GM18870 (cell line): ENCODE results near the gene HIRA.
A peak's percentile ranks its signal among the peaks of the same experiment; 100 is the strongest.
"Not testable (repeated sequence)": the region's sequence is repeated elsewhere in the genome, so short reads cannot be mapped to it uniquely, and the experiment has no call there.

ENCODE experiments used
- ATAC-seq: cut with Tn5 transposase; IDR thresholded peaks from one replicate; pipeline ENCODE4 v1.9.1; 2021; ENCODE audit warnings: moderate library complexity; ENCODE audit not compliant: unreplicated experiment

Gene HIRA

DNA sequence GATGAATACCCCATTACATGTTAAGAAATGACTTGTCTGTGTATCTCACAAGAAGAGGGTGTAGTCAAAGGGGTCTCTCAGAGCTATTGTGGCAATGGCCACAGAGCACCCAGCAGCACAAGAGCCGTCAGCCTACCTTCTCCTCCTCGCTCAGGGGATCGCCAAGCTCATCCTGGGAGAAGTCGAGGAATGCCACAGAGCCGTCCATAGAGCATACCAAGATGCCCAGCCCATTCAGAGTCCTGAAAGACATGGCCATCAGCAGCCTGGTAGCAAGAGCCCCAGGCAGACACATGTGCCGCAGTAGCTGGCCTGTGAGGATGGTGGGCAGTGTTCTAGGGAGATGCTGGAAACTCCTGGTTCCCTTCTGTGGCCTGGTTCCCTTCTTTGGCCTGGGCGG is 44.0 kb downstream of the HIRA start:
- no peak for ATAC-seq

DNA sequence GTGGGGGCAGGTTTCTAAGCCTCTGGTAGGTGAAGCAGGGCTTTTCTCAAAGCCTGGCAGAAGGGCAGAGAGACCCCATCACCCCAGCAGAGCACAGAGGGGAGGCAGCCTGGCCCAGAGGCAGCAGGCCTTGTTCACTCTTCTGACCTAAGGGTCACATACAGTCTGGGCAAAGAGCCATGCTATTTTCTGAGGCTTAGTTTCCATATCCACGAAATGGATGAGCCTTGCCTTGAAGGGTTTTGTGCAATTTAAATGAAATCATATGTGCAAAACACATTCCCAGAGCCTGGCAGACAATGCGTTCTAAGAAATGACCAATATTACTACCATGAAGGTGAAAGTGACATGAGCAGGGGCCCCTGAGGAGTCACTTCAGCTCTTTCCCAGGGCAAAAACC is 44.5 kb downstream of the HIRA start:
- no peak for ATAC-seq

DNA sequence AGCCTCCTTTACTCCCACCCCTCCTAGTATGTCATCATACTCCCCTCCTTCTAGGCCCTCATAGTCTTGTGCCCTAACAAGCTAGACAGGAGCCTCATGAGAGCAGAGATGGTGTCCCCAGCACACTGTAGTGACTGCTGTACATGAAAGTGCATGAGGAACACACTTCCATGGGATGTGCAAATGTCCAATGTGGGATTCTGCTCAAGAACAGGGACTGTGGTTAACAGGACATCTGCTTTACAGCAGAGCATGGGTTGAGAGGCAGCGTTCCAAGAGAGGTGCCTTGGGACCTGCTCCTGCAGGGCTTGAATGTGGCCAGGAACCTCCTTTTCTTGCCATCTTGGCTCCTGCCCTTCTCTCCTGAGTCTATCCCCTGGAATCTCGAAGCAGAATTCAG is 45.3 kb downstream of the HIRA start:
- no peak for ATAC-seq

DNA sequence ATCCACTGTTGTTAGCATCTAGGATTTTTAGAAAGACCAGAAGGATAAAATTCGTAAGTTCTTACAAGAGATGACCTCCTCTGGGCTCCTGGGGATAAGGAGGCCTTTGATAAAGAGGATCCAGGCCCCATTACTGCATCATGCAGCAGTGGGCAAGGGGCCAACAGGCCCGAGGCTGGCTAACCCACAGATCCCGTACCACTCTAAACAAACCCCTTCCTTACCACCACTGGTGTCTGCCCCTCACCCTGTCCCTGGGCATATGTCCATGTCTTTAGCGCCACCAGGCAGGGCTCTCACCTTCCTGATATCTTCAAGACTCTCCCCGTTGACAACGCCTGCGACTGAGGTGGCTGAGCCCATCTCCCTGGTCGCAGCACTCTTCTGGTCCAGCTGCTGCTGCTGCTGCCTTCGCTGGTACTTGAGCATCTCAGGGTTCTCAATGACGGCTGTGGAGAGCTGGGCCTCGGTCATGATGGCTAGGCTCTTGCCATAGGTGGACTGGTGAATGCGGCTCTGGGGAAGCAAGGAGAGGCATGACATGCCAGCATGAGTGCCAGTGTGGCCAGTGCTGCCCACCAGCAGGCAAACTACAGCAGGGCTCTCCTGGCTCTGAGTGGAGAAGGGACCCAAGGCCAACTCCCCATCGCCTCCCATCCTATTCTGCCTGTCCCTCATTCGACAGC is 46.2 kb downstream of the HIRA start:
- ATAC-seq, result no peak

DNA sequence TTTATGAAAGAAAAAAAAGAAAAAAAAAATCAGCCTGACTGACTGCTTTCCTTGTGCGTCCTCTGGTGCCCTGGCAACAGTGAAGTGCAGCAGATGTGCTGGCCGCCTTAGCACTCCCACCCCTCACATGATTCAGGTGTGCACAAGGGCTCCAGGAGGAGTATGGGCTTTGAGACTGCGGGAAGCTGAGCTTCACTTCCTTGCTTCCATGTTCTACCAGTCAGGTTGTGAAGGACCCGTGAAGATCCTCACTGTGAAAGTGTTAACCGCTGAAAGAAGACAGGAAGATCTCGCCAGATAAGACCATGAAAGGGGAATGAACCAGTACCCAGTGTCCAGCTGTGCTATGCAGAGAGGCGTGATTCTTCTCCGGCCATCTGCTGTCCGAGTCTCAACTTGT is 48.2 kb downstream of the HIRA start:
- ATAC-seq, result no peak

DNA sequence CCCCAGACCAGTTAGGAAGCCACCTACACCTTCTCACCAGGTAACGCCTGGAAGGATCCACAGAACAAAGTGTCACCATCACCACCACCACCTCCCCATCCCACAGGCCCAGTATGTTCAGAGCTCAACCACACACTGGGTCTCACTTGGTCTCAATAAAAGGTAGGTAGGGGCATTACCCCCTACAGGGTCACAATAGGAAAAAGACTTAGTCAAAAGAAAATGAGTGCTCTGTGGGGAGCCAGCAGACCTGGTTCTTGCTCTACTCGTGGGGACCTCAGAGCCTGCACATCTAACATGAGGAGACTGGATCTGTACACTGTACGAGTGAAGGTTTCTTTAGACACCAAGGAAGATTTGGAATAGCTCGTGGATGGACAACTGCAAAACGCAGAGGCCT is 49.3 kb downstream of the HIRA start:
- no peak for ATAC-seq

DNA sequence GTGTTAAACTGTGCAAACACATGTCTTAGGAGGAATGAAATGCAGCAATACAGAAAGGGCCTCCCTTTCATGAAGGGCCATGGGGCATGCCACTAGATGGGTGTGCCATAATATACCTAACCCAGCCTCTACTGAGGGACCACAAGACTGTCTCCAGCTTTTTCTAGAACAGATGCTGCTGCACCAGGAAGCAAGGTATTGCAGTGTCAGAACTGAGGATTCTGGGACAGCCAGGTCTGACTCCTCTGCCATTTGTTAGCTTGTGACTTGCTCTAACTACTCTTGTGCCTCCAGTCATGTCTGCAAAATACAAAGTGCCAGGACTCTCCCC is 53.2 kb downstream of the HIRA start:
- no peak for ATAC-seq

DNA sequence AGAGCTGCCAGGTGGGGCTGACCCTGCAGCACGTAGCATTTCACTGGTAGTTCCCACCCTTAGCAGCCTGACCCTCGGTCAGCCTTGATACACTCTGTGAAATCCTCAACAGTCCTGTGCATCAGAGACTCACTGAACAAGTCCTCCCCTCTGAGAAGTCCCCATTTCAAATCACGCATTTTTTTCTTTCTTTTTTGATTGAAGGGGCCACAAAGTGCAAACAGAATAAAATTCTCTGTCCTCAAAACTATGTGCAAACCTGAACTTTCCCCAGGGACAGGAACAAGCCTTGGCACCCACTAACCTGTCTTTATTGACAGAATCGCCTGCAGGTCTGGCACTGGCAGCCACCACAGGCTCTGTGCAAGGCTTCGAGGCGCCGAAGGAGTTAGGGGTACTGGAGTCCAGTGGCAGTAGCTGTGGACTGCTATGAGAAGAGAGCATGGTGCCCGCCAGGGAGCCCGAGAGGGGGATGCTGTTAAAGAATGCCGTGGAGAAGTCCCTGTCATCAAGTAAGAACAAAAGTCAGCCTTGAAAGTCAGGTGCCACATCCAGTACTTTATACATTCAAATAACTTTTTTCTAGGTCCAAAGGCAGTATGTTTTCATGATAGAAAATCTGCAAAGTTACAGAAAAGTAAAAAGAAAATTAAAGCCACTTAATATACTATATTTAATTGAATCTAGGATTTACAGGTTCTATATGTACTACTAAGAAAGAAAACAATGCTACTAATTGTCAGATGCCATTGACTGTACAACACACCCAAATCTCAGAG is 53.8 kb downstream of the HIRA start:
- ATAC-seq, result no peak

DNA sequence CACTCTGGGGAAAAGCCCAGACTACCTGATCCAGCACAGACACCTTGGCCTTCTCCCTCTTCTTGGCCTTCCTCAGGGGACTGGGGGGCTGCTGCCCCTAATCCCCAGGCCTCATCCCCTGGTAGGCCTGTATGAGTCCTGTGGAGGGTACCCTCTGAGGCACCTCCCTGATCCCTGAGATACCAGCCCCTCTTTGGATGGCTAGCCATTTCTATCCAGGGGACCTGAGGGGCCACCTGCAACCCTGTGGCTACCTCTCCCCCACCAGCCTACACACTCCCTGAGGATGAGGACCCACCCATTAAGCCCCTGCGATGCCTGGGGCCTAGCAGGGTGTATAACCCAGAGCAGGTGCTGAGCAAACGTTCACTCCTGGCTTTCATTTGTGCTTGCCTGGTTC is 54.6 kb downstream of the HIRA start:
- ATAC-seq, result no peak

DNA sequence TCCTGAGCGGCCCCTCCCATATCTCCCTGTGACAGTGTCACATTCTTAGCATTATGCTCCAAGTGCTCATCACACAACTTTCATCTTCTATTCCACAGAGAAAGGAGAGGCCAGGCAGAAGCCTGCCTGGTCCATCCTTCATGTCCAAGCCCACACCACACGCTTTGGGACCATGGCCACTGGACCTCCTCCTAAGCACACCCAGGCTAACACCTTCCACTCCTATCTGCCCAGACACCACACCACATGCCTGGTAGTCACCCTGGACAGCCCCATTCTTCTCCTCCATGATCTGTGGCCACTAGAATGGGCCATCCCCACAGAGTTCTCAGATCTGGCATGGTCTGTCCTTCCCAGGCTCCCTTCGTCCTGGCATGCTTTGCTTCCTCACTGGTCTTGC is 55.3 kb downstream of the HIRA start:
- ATAC-seq, result no peak

DNA sequence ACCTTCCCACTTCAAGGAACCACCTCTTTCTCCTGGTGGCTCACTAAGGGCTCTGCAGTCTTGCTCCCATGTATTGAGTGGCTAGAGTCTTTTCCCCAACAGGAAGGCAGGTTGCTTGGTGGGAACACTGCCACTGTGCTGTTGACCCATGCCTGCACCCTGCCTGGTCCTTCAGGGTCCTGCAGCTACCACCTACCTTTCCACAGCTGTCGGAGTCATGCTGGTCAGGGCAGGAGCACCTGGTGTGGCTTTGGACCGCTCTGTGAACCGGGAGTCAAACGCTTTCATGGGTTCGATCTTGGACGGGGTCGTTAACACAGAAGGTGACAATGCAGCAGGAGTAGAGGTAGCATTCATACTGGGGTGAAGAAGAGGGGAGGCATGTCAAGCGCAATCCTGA is 56.1 kb downstream of the HIRA start:
- no peak for ATAC-seq

DNA sequence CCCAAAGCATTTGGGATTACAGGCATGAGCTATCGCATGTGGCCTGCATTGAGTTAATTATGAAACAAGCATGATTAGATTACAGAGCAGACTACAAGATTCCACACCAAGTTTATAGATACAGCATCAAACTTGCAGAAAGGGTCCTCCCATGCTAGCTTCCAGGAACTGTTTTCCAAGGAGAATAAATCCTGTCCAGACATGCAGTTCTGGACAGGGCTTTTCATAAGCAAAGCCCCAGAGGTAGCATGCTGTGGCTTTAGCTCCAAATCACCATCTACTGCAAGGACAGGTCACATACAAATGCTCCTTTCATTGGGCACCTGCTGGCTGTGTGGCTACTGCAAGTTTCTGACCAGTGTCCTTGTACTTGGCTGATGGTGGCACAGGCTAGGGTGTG is 57.1 kb downstream of the HIRA start:
- no peak for ATAC-seq

DNA sequence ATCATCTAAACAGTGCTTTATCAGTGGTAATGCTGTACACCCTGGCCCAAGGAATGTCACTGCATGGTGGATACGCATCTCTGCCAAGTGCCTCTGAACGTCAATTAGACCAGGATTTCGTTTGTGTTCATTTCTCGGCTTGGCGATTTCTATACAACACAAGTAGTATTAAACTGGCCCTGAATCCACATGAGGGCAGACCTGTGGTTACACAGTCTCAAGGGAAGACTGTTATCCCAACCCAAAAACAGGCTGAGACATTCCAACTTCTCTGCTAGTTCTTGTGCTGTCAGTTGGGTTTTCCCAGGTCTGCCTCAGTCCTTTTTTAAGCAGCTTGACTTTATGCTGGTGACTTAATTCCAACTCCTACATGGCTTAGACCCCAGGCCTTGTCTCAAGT is 58.1 kb downstream of the HIRA start:
- no peak for ATAC-seq

DNA sequence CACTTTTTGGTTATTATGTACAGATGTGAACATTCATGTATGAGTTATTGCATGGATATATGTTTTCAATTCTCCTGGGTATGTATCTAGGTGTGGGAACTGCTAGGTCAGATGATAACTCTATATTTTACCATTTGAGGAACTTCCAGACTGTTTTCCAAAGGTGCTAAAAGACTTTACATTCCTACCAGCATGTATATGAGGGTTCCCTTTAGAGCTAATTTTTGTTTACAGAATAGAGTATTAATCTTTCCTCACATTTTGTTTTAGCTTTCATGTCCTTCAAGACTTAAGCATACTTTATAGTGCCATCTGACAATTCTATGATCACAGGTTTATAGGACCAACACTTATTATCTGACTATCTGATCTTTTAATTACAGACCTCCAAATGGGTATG is 59.6 kb downstream of the HIRA start:
- ATAC-seq, result no peak

DNA sequence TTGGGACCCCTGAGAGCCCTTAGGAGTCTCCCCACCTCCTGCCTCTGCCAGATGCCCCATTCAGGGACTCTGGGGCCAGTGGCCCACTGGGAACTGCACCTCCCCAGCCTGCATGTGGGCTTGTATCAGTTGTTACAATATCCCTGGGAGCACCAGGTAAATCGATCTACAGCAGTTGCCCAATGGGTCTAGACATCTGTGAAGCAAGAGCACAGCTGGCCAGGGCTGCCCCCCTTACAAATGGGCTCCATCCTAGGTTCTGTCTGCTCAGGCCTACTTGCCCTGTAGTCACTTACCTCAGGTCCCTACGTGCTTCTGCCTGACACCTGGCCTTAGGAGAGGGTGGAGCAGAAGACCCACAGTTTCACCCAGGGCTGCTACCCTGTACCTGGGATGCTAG is 62.7 kb downstream of the HIRA start:
- no peak for ATAC-seq

DNA sequence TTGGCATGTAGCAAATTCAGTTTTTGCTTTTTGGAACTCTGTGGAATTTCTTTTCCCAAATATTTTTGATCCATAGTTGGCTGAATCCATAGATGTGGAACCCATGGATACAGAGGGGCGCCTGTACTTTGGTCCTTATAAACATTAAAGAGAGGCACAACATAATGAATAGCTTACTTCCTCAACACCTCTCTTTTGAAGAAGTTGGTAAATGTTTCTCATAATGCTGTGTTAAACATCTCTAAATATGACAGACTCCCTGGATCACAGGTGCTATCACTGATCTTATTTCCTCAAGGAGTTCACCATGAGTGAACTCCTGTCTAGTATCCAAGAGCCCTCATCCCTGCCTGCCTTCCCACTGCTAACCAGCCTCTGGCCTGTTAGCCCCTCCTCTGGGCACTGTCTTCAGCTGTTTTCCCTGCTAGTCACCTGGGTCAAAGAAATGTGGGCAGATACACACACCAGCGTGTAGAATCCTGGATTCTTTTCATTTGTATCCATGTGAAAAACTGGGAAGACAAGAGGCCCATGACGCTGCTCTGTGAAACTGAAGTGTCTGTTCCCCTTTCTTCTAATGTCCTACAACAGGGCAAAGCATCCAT is 63.7 kb downstream of the HIRA start:
- no peak for ATAC-seq

DNA sequence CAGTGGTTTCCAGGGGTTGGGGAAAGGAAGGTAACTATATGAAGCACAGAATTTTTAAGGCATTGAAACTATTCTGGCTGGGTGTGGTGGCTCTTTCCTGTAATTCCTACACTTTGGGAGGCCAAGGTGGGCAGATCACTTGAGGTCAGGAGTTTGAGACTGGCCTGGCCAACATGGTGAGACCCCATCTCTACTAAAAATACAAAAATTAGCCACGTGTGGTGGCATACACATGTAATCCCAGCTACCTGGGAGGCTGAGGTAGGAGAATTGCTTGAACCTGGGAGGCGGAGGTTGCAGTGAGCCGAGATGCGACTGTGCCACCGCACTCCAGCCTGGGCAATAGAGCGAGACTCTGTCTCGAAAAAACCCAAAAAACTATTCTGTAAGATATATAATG is 68.0 kb downstream of the HIRA start:
- not testable (repeated sequence) for ATAC-seq

DNA sequence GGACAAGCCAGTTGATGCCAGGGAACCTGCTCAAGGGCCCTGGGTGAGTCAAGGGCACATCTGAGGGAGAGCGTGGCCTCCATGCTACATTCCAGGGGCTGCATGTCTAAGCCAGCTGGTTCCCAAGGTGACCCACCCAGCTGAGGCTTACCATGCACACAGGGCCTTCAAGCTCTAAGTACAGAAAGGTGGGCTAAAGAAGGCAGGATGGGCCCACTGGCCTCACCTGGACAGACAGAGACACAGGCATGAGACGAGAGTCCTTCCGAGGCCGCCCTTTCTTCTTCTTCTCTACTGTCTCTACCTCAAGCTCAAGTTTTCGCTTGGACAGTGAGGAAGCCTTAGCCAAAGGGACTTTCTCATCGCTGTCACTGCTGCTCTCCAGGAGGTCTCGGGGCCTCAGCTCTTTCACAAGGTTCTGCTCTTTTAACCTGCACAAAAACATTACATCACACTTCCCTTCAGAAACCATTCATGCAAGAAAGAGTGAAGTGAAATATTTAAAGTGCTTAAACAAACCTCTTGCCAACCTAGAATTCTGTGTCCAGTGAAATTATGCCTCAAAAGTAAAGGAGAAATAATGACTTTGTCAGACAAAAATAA is 69.9 kb downstream of the HIRA start:
- peak; percentile 57 for ATAC-seq

DNA sequence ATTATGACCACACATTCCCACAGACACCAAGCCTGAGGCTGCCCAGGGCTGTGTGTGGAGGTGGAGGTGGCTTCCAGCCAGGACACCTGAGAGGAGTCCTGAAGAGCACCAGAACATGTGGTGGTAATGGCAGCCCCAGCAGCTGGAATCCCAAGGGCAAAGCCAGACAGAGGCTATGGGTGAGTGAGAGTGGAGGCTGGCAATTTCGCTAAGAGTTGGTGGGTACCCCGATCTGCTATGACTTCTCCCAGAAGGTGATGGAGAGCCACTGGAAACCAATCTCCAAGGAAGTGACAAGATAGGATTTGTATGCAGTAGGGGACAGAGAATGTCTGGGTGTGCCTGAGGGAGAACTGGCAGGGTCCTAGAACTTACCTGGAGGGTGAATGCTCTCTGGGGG is 70.7 kb downstream of the HIRA start:
- ATAC-seq, result no peak

DNA sequence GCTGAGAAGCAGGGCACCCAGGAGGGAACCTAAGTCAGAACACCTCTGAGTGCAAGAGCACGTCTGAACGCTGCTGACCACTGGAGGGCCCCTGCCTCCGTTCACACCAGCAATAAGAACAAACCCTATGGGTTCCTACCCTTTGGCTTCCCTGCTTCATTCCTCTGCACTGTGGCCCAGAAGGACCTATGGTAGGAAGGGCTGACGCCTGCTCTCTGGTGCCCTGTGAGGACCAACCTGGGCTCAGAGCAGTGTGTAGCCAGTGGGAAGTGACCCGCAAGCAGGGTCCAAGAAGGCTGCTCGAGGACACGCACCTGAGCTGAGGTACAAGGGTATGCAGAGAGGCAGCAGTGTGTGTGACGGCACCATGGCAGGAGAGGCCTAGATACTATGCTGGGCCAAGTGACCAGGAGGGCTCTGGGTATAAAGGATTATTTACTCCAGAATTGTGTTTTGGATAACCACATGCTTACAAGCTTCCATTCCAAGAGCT is 71.2 kb downstream of the HIRA start:
- no peak for ATAC-seq

DNA sequence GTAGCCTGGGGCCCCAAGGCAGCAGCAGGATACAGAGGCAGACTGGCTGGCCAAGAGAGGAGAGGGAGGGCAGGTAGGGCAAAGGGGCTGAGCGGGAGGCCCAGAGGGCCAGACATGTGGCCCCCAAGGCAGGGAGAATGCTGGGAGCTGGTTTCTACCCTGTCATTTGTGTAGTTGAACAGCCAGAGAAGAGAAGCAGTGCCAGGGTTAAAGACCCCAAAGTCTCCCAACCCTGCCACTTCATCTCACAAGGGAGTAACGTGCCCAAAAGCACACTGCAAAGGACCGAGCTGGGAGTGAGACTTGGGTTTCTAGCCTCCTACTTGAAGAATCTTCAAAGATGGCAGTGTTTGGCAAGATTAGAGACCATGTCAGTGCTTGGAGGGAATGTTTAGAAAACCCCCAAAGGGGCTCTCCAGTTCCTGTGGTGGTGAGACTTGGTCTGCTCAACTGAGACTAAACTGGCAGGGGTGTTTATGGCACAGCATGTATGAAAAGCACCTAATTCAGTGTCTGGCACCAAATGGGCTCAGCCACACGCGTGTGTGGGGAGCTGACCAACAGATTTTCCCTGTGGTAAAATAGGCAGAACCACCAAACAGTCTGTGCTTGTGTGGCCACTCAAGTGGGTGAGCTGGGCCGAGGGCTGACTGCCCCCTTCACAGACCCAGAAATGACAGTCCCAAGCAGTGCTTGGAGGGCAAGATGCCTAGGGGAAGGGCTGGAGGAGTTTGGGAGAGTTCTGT is 71.8 kb downstream of the HIRA start:
- ATAC-seq, result no peak
